SK-N-SH (cell line): Measurements from ENCODE around the gene OR2L8. TPM values are rescaled to one million over a fixed set of nuclear protein-coding genes. Genes with fewer than 3 reads are reported as not detected.

Source experiments
- CTCF ChIA-PET: fragments of 300-600, 350-600 bp; formaldehyde crosslinking; extraction: SDS; loops from one replicate; lab custom pipeline; 2021; lab: Yijun Ruan, JAX
- POLR2A ChIA-PET: fragments of 350-600 bp; sonication (Branson Sonifier 250); formaldehyde crosslinking; extraction: SDS; loops from one replicate; lab custom pipeline; 2020; ENCODE audit warnings: antibody characterized with exemption, inconsistent platforms; lab: Yijun Ruan, JAX
- DNase-seq: peaks from one replicate; pipeline ENCODE4 v3.0.0; 2012
- H2AFZ ChIP-seq: fragments of 200-600 bp; sonication (generic); 2 replicates; pipeline ENCODE4 v1.8.1; 2016; ENCODE audit warnings: antibody characterized with exemption, mild to moderate bottlenecking, low read depth
- H3F3A ChIP-seq: fragments of 200-600 bp; sonication (generic); replicated peaks from 2 replicates; pipeline ENCODE3; 2016; ENCODE audit warnings: antibody characterized with exemption, mild to moderate bottlenecking; ENCODE audit not compliant: insufficient read depth
- H3K27ac ChIP-seq, 2 experiments: fragments of 200-500 bp in 1 of 2; fragments of 200-600 bp in 1 of 2; sonication (Bioruptor generic) in 1 of 2; sonication (generic), shearing (Covaris generic) in 1 of 2; 2 replicates each; pipeline versions ENCODE4 v1.5.1 to v1.6.1; 2014 to 2016; ENCODE audit warnings: low read depth in 2 of 2, inconsistent platforms in 1 of 2, low read length in 1 of 2, mild to moderate bottlenecking in 1 of 2, mixed read lengths in 1 of 2
- H3K27me3 ChIP-seq: fragments of 200-600 bp; sonication (generic), shearing (Covaris generic); 2 replicates; pipeline ENCODE4 v1.6.1; 2016; ENCODE audit warnings: mixed run types; ENCODE audit not compliant: insufficient read depth
- H3K36me3 ChIP-seq, 2 experiments: fragments of 200-500 bp in 1 of 2; fragments of 200-600 bp in 1 of 2; sonication (Bioruptor generic) in 1 of 2; sonication (generic) in 1 of 2; replicated peaks in 1 of 2; 2 replicates each; pipeline versions ENCODE3 to v1.5.1; 2014 to 2016; ENCODE audit warnings: low read length in 1 of 2, mild to moderate bottlenecking in 1 of 2; ENCODE audit not compliant: insufficient read depth in 2 of 2, control insufficient read depth in 1 of 2
- H3K4me1 ChIP-seq, 2 experiments: fragments of 200-500 bp in 1 of 2; fragments of 200-600 bp in 1 of 2; sonication (Bioruptor generic) in 1 of 2; sonication (generic), shearing (Covaris generic) in 1 of 2; 2 replicates each; pipeline versions ENCODE4 v1.5.1 to v1.6.1; 2014 to 2016; ENCODE audit warnings: low read depth in 1 of 2, low read length in 1 of 2, mixed run types in 1 of 2; ENCODE audit not compliant: insufficient read depth in 2 of 2, control insufficient read depth in 1 of 2
- H3K4me2 ChIP-seq: fragments of 200-600 bp; sonication (generic), shearing (Covaris generic); 2 replicates; pipeline ENCODE4 v1.6.1; 2017; ENCODE audit warnings: mixed run types
- H3K4me3 ChIP-seq, 2 experiments: fragments of 200-500 bp in 1 of 2; fragments of 200-600 bp in 1 of 2; sonication (Bioruptor generic) in 1 of 2; sonication (generic), shearing (Covaris generic) in 1 of 2; 2 replicates each; pipeline versions ENCODE4 v1.5.1 to v1.8.1; 2014 to 2016; ENCODE audit warnings: low read depth in 2 of 2, inconsistent platforms in 1 of 2, low read length in 1 of 2, mild to moderate bottlenecking in 1 of 2, mixed read lengths in 1 of 2, moderate library complexity in 1 of 2
- H3K79me2 ChIP-seq: fragments of 200-600 bp; sonication (generic); 2 replicates; pipeline ENCODE4 v1.8.1; 2017; ENCODE audit warnings: mild to moderate bottlenecking; ENCODE audit not compliant: insufficient read depth
- H3K9ac ChIP-seq: fragments of 200-600 bp; sonication (generic); 2 replicates; pipeline ENCODE4 v1.6.1; 2017; ENCODE audit warnings: mixed run types
- H3K9me2 ChIP-seq: fragments of 200-600 bp; sonication (generic); 2 replicates; pipeline ENCODE4 v1.6.1; 2017; ENCODE audit warnings: mixed run types
- H3K9me3 ChIP-seq: fragments of 200-600 bp; sonication (generic); 2 replicates; pipeline ENCODE4 v1.6.1; 2017; ENCODE audit warnings: mixed run types, mild to moderate bottlenecking, moderate library complexity
- H4K20me1 ChIP-seq: fragments of 200-600 bp; sonication (generic); 2 replicates; pipeline ENCODE4 v1.6.1; 2017; ENCODE audit warnings: mild to moderate bottlenecking, mixed run types; ENCODE audit not compliant: insufficient read depth
- ELF1 ChIP-seq: IDR thresholded peaks from 2 replicates; pipeline ENCODE4 v1.4.0; 2012
- EP300 ChIP-seq, 2 experiments: IDR thresholded peaks; 2 replicates each; pipeline versions ENCODE4 v1.4.0 to v1.6.1; 2012; ENCODE audit warnings: borderline replicate concordance in 1 of 2, low read depth in 1 of 2, low read length in 1 of 2
- FOXJ3 ChIP-seq: sonication (generic); formaldehyde crosslinking; IDR thresholded peaks from 2 replicates; pipeline ENCODE4 v1.5.1; 2020; ENCODE audit warnings: mild to moderate bottlenecking, missing genetic modification reagents
- FOXM1 ChIP-seq: IDR thresholded peaks from 2 replicates; pipeline ENCODE4 v1.4.0; 2012; ENCODE audit warnings: low read depth, mild to moderate bottlenecking
- JUND ChIP-seq: IDR thresholded peaks from 2 replicates; pipeline ENCODE4 v1.4.0; 2012
- NRF1 ChIP-seq: IDR thresholded peaks from 2 replicates; pipeline ENCODE4 v1.6.1; 2012; ENCODE audit warnings: low read depth, mild to moderate bottlenecking, low read length
- PBX3 ChIP-seq: IDR thresholded peaks from 2 replicates; pipeline ENCODE4; 2012
- RAD21 ChIP-seq: IDR thresholded peaks from 2 replicates; pipeline ENCODE4 v1.6.1; 2012; ENCODE audit warnings: mild to moderate bottlenecking, low read length
- REST ChIP-seq: IDR thresholded peaks from 2 replicates; pipeline ENCODE4 v1.6.1; 2012; ENCODE audit warnings: mild to moderate bottlenecking, low read depth, low read length, moderate library complexity
- RXRA ChIP-seq: IDR thresholded peaks from 2 replicates; pipeline ENCODE4 v1.4.0; 2012; ENCODE audit warnings: low read depth, mild to moderate bottlenecking, borderline replicate concordance
- SIN3A ChIP-seq: IDR thresholded peaks from 2 replicates; pipeline ENCODE4 v1.6.1; 2012; ENCODE audit warnings: low read depth, mild to moderate bottlenecking, low read length, moderate library complexity, borderline replicate concordance
- TEAD4 ChIP-seq: IDR thresholded peaks from 2 replicates; pipeline ENCODE4 v1.4.0; 2012; ENCODE audit warnings: mild to moderate bottlenecking, borderline replicate concordance; ENCODE audit not compliant: insufficient read depth
- YY1 ChIP-seq: IDR thresholded peaks from 2 replicates; pipeline ENCODE4 v1.4.0; 2012; ENCODE audit warnings: low read depth, mild to moderate bottlenecking
- whole genome bisulfite sequencing: methylation state at CpG from one replicate; pipeline ENCODE4 v1.1.6; 2017; ENCODE audit warnings: low lambda C conversion rate; 5-methylcytosine and 5-hydroxymethylcytosine counted together
- polyA plus RNA-seq, 3 experiments: library from polyadenylated mRNA; depleted of rRNA; stranded (reverse); fragments of >200 nt; gene quantifications; 2 replicates each; pipeline ENCODE4 v1.2.3, GENCODE V29; 2012
- TF ChIP-seq, protein P1 (sequence below): fragments of 150-350 bp; IDR thresholded peaks from 2 replicates; pipeline ENCODE4 v1.6.1; 2017; ENCODE audit warnings: antibody characterized with exemption, low read length, low read depth, borderline replicate concordance
- TF ChIP-seq, protein P2 (sequence below): fragments of 200-600 bp; sonication (generic); IDR thresholded peaks from 2 replicates; pipeline ENCODE4 v1.6.1; 2017; ENCODE audit warnings: antibody characterized with exemption, mild to moderate bottlenecking, moderate library complexity

The OR2L8 gene
- polyA plus RNA-seq, 1 of the 3 experiments (the other 2 are of a cell fraction), result not detected

- ChIA-PET CTCF (no interaction called here), POLR2A (no interaction called here)
- WGBS, result 6% methylated on average over 6 of the region's 6 CpGs
- Histone ChIP-seq H3K9me2 (no peaks in the 10 kb centered on the region), H3K79me2 (no peaks in the 10 kb centered on the region), H4K20me1 (no peaks in the 10 kb centered on the region), H3K9me3 (no peaks in the 10 kb centered on the region), H3K36me3 (no peaks in the 10 kb centered on the region), H3K4me2 (no peak overlapping the region), H3K4me1 (no peaks in the 10 kb centered on the region), H3F3A (no peaks in the 10 kb centered on the region), H2AFZ (no peak overlapping the region), H3K4me3 (no peak overlapping the region), H3K27me3 (no peaks in the 10 kb centered on the region), H3K9ac (no peak overlapping the region), H3K27ac (no peak overlapping the region)
- no peak for DNase-seq
- no peak for TF ChIP-seq REST
- TF ChIP-seq PBX3, result no peak
- TF ChIP-seq FOXM1, result no peak
- TF ChIP-seq JUND, result no peak
- TF ChIP-seq RXRA, result no peak
- TF ChIP-seq, protein P1, sequence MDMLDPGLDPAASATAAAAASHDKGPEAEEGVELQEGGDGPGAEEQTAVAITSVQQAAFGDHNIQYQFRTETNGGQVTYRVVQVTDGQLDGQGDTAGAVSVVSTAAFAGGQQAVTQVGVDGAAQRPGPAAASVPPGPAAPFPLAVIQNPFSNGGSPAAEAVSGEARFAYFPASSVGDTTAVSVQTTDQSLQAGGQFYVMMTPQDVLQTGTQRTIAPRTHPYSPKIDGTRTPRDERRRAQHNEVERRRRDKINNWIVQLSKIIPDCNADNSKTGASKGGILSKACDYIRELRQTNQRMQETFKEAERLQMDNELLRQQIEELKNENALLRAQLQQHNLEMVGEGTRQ, result no peak
- no peak for TF ChIP-seq FOXJ3 (CRISPR knock-in tag)
- TF ChIP-seq NRF1, result no peak
- TF ChIP-seq YY1, result no peak
- no peak for TF ChIP-seq EP300 (IDR thresholded peaks at IDR 0.05; ENCODE audit: borderline replicate concordance in 1 of 2, low read depth in 1 of 2, low read length in 1 of 2)
- TF ChIP-seq ELF1, result no peak
- TF ChIP-seq TEAD4, result no peak
- no peak for TF ChIP-seq RAD21
- TF ChIP-seq, protein P2, sequence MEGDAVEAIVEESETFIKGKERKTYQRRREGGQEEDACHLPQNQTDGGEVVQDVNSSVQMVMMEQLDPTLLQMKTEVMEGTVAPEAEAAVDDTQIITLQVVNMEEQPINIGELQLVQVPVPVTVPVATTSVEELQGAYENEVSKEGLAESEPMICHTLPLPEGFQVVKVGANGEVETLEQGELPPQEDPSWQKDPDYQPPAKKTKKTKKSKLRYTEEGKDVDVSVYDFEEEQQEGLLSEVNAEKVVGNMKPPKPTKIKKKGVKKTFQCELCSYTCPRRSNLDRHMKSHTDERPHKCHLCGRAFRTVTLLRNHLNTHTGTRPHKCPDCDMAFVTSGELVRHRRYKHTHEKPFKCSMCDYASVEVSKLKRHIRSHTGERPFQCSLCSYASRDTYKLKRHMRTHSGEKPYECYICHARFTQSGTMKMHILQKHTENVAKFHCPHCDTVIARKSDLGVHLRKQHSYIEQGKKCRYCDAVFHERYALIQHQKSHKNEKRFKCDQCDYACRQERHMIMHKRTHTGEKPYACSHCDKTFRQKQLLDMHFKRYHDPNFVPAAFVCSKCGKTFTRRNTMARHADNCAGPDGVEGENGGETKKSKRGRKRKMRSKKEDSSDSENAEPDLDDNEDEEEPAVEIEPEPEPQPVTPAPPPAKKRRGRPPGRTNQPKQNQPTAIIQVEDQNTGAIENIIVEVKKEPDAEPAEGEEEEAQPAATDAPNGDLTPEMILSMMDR, result no peak
- no peak for TF ChIP-seq SIN3A
Measured at GRCh38 chr1:247942624-247943023, 6.0 kb upstream of the OR2L8 start.
